Measurements from ENCODE around the gene MIER1.

The MIER1 gene

DNA sequence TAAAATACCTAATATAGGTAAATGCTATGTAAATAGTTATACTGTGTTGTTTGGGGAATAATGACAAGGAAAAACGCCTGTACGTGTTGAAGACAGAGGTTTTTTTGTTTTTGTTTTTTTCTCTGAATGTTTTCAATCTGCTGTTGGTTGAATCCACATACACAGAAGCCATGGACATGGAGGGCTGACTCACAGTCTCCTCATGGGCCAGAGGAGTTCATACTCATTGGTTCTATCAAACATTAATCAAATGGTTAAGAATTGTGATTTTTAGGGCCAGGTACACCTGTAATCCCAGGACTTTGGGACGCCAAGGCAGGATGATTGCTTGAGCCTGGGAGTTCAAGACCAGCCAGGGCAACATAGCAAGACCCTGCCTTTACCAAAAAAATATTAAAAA, 20.5 kb downstream of the MIER1 start:
- peaks cover 87% of the 10 kb centered on the region for H3K79me2 ChIP-seq (ENCODE audit: insufficient read depth, low read length)
- H4K20me1 ChIP-seq (ENCODE audit: insufficient read depth, low read length), result peaks cover 37% of the 10 kb centered on the region; the same call in 1 of the 2 replicates
- H3K27ac ChIP-seq (ENCODE audit: low read length), result no peak overlapping the region
- TF ChIP-seq, protein P1, sequence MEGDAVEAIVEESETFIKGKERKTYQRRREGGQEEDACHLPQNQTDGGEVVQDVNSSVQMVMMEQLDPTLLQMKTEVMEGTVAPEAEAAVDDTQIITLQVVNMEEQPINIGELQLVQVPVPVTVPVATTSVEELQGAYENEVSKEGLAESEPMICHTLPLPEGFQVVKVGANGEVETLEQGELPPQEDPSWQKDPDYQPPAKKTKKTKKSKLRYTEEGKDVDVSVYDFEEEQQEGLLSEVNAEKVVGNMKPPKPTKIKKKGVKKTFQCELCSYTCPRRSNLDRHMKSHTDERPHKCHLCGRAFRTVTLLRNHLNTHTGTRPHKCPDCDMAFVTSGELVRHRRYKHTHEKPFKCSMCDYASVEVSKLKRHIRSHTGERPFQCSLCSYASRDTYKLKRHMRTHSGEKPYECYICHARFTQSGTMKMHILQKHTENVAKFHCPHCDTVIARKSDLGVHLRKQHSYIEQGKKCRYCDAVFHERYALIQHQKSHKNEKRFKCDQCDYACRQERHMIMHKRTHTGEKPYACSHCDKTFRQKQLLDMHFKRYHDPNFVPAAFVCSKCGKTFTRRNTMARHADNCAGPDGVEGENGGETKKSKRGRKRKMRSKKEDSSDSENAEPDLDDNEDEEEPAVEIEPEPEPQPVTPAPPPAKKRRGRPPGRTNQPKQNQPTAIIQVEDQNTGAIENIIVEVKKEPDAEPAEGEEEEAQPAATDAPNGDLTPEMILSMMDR (IDR thresholded peaks at IDR 0.05; ENCODE audit: borderline replicate concordance, extremely low read depth, low read length, poor library complexity, severe bottlenecking), result no peak
- no peak for TF ChIP-seq EZH2 (IDR thresholded peaks at IDR 0.05; ENCODE audit: borderline replicate concordance, low read depth, low read length, severe bottlenecking)
- H3K4me2 ChIP-seq (ENCODE audit: insufficient read depth, low read length), result no peak overlapping the region
- DNase-seq, result no peak
- H3K9ac ChIP-seq (ENCODE audit: low read depth, low read length), result no peak overlapping the region
- H2AFZ ChIP-seq (ENCODE audit: low read depth, low read length), result no peak overlapping the region
- peaks cover 81% of the 10 kb centered on the region for H3K36me3 ChIP-seq (ENCODE audit: insufficient read depth, low read length)
- ATAC-seq (ENCODE audit: insufficient read depth, low read depth), result no peak
- H3K27me3 ChIP-seq (ENCODE audit: insufficient read depth, low read length, poor library complexity), result no peaks in the 10 kb centered on the region
- no peaks in the 10 kb centered on the region for H3K4me1 ChIP-seq (ENCODE audit: insufficient read depth, low read length)
- no peaks in the 10 kb centered on the region for H3K9me3 ChIP-seq (ENCODE audit: insufficient read depth, low read length, severe bottlenecking)
- H3K4me3 ChIP-seq (ENCODE audit: low read depth in 1 of 2, low read length in 2 of 2), result no peak overlapping the region

DNA sequence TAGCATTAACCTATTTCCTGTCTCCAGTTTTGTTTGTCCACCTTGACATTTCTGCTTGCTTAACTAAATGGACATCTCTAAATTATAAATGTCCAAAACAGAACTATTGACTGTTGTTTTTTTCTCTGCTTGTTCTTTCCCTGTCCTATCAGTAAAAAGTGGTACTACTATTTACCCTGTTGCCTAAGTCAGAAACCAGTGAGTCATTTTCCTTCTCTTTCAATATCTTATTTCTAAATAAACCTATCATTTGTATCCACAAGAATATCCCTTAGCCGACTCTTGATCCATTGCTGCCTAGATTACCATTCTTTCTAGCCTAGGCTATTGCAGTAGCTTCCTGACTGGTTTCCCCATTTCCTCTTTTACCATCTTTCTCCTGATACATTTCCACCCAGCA, 22.5 kb downstream of the MIER1 start:
- Histone ChIP-seq H3K9me3 (ENCODE audit: insufficient read depth, low read length, severe bottlenecking) (no peaks in the 10 kb centered on the region), H3K4me1 (ENCODE audit: insufficient read depth, low read length) (no peaks in the 10 kb centered on the region), H3K36me3 (ENCODE audit: insufficient read depth, low read length) (peaks cover 81% of the 10 kb centered on the region), H3K27me3 (ENCODE audit: insufficient read depth, low read length, poor library complexity) (no peaks in the 10 kb centered on the region), H3K9ac (ENCODE audit: low read depth, low read length) (no peak overlapping the region), H2AFZ (ENCODE audit: low read depth, low read length) (no peak overlapping the region), H4K20me1 (ENCODE audit: insufficient read depth, low read length) (peaks cover 23% of the 10 kb centered on the region; the same call in 1 of the 2 replicates), H3K79me2 (ENCODE audit: insufficient read depth, low read length) (peaks cover 84% of the 10 kb centered on the region), H3K4me2 (ENCODE audit: insufficient read depth, low read length) (no peak overlapping the region), H3K4me3 (ENCODE audit: low read depth in 1 of 2, low read length in 2 of 2) (no peak overlapping the region), H3K27ac (ENCODE audit: low read length) (no peak overlapping the region)
- no peak for ATAC-seq (ENCODE audit: insufficient read depth, low read depth)
- TF ChIP-seq, protein P1 (IDR thresholded peaks at IDR 0.05; ENCODE audit: borderline replicate concordance, extremely low read depth, low read length, poor library complexity, severe bottlenecking), result no peak
- no peak for TF ChIP-seq EZH2 (IDR thresholded peaks at IDR 0.05; ENCODE audit: borderline replicate concordance, low read depth, low read length, severe bottlenecking)
- DNase-seq, result no peak

DNA sequence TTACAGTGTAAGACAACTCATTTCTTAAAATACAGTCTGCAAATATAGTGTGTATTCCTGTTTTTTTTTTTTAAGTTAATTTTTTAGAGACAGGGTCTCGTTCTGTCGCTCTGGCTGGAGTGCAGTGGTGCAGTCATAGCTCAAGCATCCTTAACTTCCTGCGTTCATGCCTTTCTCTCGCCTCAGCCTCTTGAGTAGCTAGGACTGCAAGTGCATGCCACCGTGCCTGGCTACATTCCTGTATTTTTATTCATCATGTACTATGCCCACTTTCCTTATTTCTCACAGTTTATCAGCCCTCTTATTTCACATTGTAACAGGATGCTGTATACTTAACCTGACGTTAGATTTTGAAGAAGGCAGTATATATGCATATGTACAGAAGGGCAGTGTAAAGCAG, 26.7 kb downstream of the MIER1 start:
- Histone ChIP-seq H3K4me2 (ENCODE audit: insufficient read depth, low read length) (no peak overlapping the region), H2AFZ (ENCODE audit: low read depth, low read length) (no peak overlapping the region), H4K20me1 (ENCODE audit: insufficient read depth, low read length) (peaks cover 9% of the 10 kb centered on the region), H3K36me3 (ENCODE audit: insufficient read depth, low read length) (peaks cover 92% of the 10 kb centered on the region), H3K27me3 (ENCODE audit: insufficient read depth, low read length, poor library complexity) (no peaks in the 10 kb centered on the region), H3K4me3 (ENCODE audit: low read depth in 1 of 2, low read length in 2 of 2) (no peak overlapping the region), H3K4me1 (ENCODE audit: insufficient read depth, low read length) (no peaks in the 10 kb centered on the region), H3K9me3 (ENCODE audit: insufficient read depth, low read length, severe bottlenecking) (no peaks in the 10 kb centered on the region), H3K9ac (ENCODE audit: low read depth, low read length) (no peak overlapping the region), H3K27ac (ENCODE audit: low read length) (no peak overlapping the region), H3K79me2 (ENCODE audit: insufficient read depth, low read length) (peaks cover 77% of the 10 kb centered on the region)
- ATAC-seq (ENCODE audit: insufficient read depth, low read depth) (no peak), DNase-seq (no peak)
- no peak for TF ChIP-seq EZH2 (IDR thresholded peaks at IDR 0.05; ENCODE audit: borderline replicate concordance, low read depth, low read length, severe bottlenecking)
- TF ChIP-seq, protein P1 (IDR thresholded peaks at IDR 0.05; ENCODE audit: borderline replicate concordance, extremely low read depth, low read length, poor library complexity, severe bottlenecking), result no peak

DNA sequence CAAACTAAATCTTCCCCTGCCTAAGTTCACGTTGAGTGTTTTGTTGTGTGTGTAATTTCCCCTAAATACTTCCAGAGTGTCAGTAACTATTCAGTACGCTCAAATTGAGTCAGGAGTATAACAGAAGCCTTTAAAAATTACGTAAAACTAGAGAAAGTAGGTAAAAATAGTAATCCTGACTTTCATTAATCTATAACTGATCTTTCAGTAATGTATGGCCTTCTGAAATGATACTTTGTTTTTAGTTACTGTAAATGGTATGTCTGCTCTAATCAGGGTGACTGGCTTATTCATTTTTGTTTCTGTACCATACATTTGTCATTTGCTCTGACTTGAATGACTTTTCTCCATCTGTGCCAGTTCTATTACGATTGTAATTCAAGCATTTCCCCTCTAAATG, 29.4 kb downstream of the MIER1 start:
- TF ChIP-seq EZH2 (IDR thresholded peaks at IDR 0.05; ENCODE audit: borderline replicate concordance, low read depth, low read length, severe bottlenecking), result no peak
- TF ChIP-seq, protein P1 (IDR thresholded peaks at IDR 0.05; ENCODE audit: borderline replicate concordance, extremely low read depth, low read length, poor library complexity, severe bottlenecking), result no peak
- Histone ChIP-seq H3K79me2 (ENCODE audit: insufficient read depth, low read length) (peaks cover 54% of the 10 kb centered on the region), H3K27ac (ENCODE audit: low read length) (no peak overlapping the region), H3K4me3 (ENCODE audit: low read depth in 1 of 2, low read length in 2 of 2) (no peak overlapping the region), H3K9me3 (ENCODE audit: insufficient read depth, low read length, severe bottlenecking) (no peaks in the 10 kb centered on the region), H2AFZ (ENCODE audit: low read depth, low read length) (no peak overlapping the region), H3K27me3 (ENCODE audit: insufficient read depth, low read length, poor library complexity) (no peaks in the 10 kb centered on the region), H3K36me3 (ENCODE audit: insufficient read depth, low read length) (peaks cover 90% of the 10 kb centered on the region), H3K4me1 (ENCODE audit: insufficient read depth, low read length) (no peaks in the 10 kb centered on the region), H4K20me1 (ENCODE audit: insufficient read depth, low read length) (peaks cover 9% of the 10 kb centered on the region), H3K4me2 (ENCODE audit: insufficient read depth, low read length) (no peak overlapping the region), H3K9ac (ENCODE audit: low read depth, low read length) (no peak overlapping the region)
- no peak for DNase-seq
- ATAC-seq (ENCODE audit: insufficient read depth, low read depth), result no peak

Measured in DND-41 (cell line).